IMR-90 (cell line): ENCODE data around the gene ZFYVE21. TPM values are rescaled to one million over a fixed set of nuclear protein-coding genes. Genes with fewer than 3 reads are reported as not detected.

Source experiments
- ATAC-seq: fragments of 200-7000 bp; cut with Tn5 transposase; 2 replicates; pipeline ENCODE4 v1.9.1; 2020; ENCODE audit warnings: low read depth, mild to moderate bottlenecking, moderate library complexity
- BruUV-seq: library from RNA; stranded (reverse); fragments of 400-500 nt; replicated peaks from 2 replicates; lab custom pipeline; 2021; lab: Mats Ljungman, UMichigan
- CTCF ChIA-PET: fragments of 300-600 bp; formaldehyde crosslinking; extraction: SDS; loops from one replicate; lab custom pipeline; 2021; ENCODE audit warnings: antibody characterized with exemption; lab: Yijun Ruan, JAX
- POLR2A ChIA-PET: fragments of 300-600 bp; sonication (Branson Sonifier 250); formaldehyde crosslinking; loops from one replicate; lab custom pipeline; 2022; ENCODE audit warnings: antibody characterized with exemption; ENCODE audit not compliant: unreplicated experiment; lab: Charles Lee
- DNase-seq: peaks from one replicate; pipeline ENCODE4 v3.0.0; 2013
- H2AFZ ChIP-seq: replicated peaks from 2 replicates; pipeline ENCODE3; 2013; ENCODE audit warnings: low read length, mild to moderate bottlenecking; ENCODE audit not compliant: poor library complexity
- H2AK5ac ChIP-seq: 2 replicates; pipeline ENCODE4 v1.6.1; 2013; ENCODE audit warnings: low read depth, low read length, inconsistent platforms
- H2AK9ac ChIP-seq: replicated peaks from 2 replicates; pipeline ENCODE3; 2013; ENCODE audit warnings: mild to moderate bottlenecking, low read depth, low read length, moderate library complexity; ENCODE audit not compliant: poor library complexity
- H2BK120ac ChIP-seq: 2 replicates; pipeline ENCODE4 v1.6.1; 2013; ENCODE audit warnings: low read depth, low read length, inconsistent platforms
- H2BK15ac ChIP-seq: 3 replicates; pipeline ENCODE4 v1.6.1; 2013; ENCODE audit warnings: low read depth, low read length, inconsistent platforms
- H2BK20ac ChIP-seq: 2 replicates; pipeline ENCODE4 v1.6.1; 2013; ENCODE audit warnings: low read depth, mild to moderate bottlenecking, inconsistent platforms, low read length, moderate library complexity
- H2BK5ac ChIP-seq: 2 replicates; pipeline ENCODE4 v1.6.1; 2013; ENCODE audit warnings: mild to moderate bottlenecking, low read depth, low read length, inconsistent platforms; ENCODE audit not compliant: poor library complexity, severe bottlenecking
- H3K14ac ChIP-seq: replicated peaks from 2 replicates; pipeline ENCODE4 v1.6.1; 2013; ENCODE audit warnings: low read depth, low read length, inconsistent platforms
- H3K18ac ChIP-seq: 2 replicates; pipeline ENCODE4 v1.6.1; 2013; ENCODE audit warnings: low read depth, low read length, control low read depth
- H3K23ac ChIP-seq: 2 replicates; pipeline ENCODE4 v1.6.1; 2013; ENCODE audit warnings: low read depth, low read length, inconsistent platforms
- H3K27ac ChIP-seq: 2 replicates; pipeline ENCODE4 v1.5.1; 2013; ENCODE audit warnings: mild to moderate bottlenecking, control low read depth, low read length; ENCODE audit not compliant: insufficient read depth
- H3K27me3 ChIP-seq: 2 replicates; pipeline ENCODE4 v1.6.1; 2013; ENCODE audit warnings: low read length; ENCODE audit not compliant: control insufficient read depth, insufficient read depth
- H3K36me3 ChIP-seq: 2 replicates; pipeline ENCODE4 v1.6.1; 2013; ENCODE audit warnings: low read length, mixed read lengths; ENCODE audit not compliant: control insufficient read depth, insufficient read depth
- H3K4ac ChIP-seq: 2 replicates; pipeline ENCODE4 v1.6.1; 2013; ENCODE audit warnings: low read depth, low read length, inconsistent platforms
- H3K4me1 ChIP-seq: 2 replicates; pipeline ENCODE4 v1.6.1; 2013; ENCODE audit warnings: low read length, mixed read lengths; ENCODE audit not compliant: control insufficient read depth, insufficient read depth
- H3K4me2 ChIP-seq: 2 replicates; pipeline ENCODE4 v1.6.1; 2013; ENCODE audit warnings: low read depth, mild to moderate bottlenecking, control low read depth, low read length, moderate library complexity
- H3K4me3 ChIP-seq: 2 replicates; pipeline ENCODE4 v1.5.1; 2013; ENCODE audit warnings: low read depth, mild to moderate bottlenecking, control low read depth, low read length, moderate library complexity; ENCODE audit not compliant: insufficient read depth
- H3K56ac ChIP-seq: 2 replicates; pipeline ENCODE4 v1.6.1; 2013; ENCODE audit warnings: low read length, inconsistent platforms; ENCODE audit not compliant: insufficient read depth; ENCODE audit errors: extremely low read depth
- H3K79me1 ChIP-seq, 2 experiments: 2 replicates each; pipeline ENCODE4 v1.6.1; 2013; ENCODE audit warnings: low read length in 2 of 2, inconsistent platforms in 1 of 2, low read depth in 1 of 2
- H3K9ac ChIP-seq: 2 replicates; pipeline ENCODE4 v1.6.1; 2013; ENCODE audit warnings: low read depth, low read length, control low read depth
- H3K9me1 ChIP-seq: 2 replicates; pipeline ENCODE4 v1.6.1; 2013; ENCODE audit warnings: low read length, inconsistent platforms; ENCODE audit not compliant: insufficient read depth
- H3K9me3 ChIP-seq: 2 replicates; pipeline ENCODE4 v1.6.1; 2013; ENCODE audit warnings: low read length; ENCODE audit not compliant: control insufficient read depth, insufficient read depth
- H4K20me1 ChIP-seq: 2 replicates; pipeline ENCODE4 v1.6.1; 2013; ENCODE audit warnings: low read length, inconsistent platforms; ENCODE audit not compliant: insufficient read depth
- H4K5ac ChIP-seq: 2 replicates; pipeline ENCODE4 v1.6.1; 2013; ENCODE audit warnings: mild to moderate bottlenecking, low read depth, low read length, control low read depth
- H4K8ac ChIP-seq, 2 experiments: 2 replicates each; pipeline ENCODE4 v1.6.1; 2013; ENCODE audit warnings: low read depth in 2 of 2, low read length in 2 of 2, control low read depth in 1 of 2, inconsistent platforms in 1 of 2
- H4K91ac ChIP-seq: 2 replicates; pipeline ENCODE4 v1.6.1; 2013; ENCODE audit warnings: low read depth, low read length, inconsistent platforms; ENCODE audit not compliant: insufficient read depth
- BHLHE40 ChIP-seq: fragments of 150-350 bp; IDR thresholded peaks from 2 replicates; pipeline ENCODE4 v1.6.1; 2016; ENCODE audit warnings: mild to moderate bottlenecking, low read depth, low read length
- CHD1 ChIP-seq: IDR thresholded peaks from 2 replicates; pipeline ENCODE4 v1.6.1; 2012; ENCODE audit warnings: low read depth, low read length, improper control_type of control experiment
- CTCF ChIP-seq: conservative IDR thresholded peaks from 2 replicates; pipeline ENCODE4 v1.5.1; 2012; ENCODE audit warnings: mild to moderate bottlenecking, low read depth, low read length, improper control_type of control experiment
- MXI1 ChIP-seq: IDR thresholded peaks from 2 replicates; pipeline ENCODE4 v1.6.1; 2012; ENCODE audit warnings: low read depth, mild to moderate bottlenecking, low read length, moderate library complexity, borderline replicate concordance
- NFE2L2 ChIP-seq: fragments of 150-350 bp; IDR thresholded peaks from 2 replicates; pipeline ENCODE4 v1.6.1; 2016; ENCODE audit warnings: low read depth, mild to moderate bottlenecking, low read length
- POLR2A ChIP-seq: IDR thresholded peaks from 2 replicates; pipeline ENCODE4 v1.6.1; 2012; ENCODE audit warnings: mild to moderate bottlenecking, low read depth, low read length
- RAD21 ChIP-seq: IDR thresholded peaks from 2 replicates; pipeline ENCODE4 v1.6.1; 2012; ENCODE audit warnings: low read length, improper control_type of control experiment
- RCOR1 ChIP-seq: IDR thresholded peaks from 2 replicates; pipeline ENCODE4 v1.6.1; 2012; ENCODE audit warnings: mild to moderate bottlenecking, low read length, improper control_type of control experiment; ENCODE audit not compliant: insufficient replicate concordance
- WGBS, 2 experiments: methylation state at CpG; one replicate each; pipeline versions ENCODE4 v1.1.5 to v1.1.7; 2013; ENCODE audit warnings: missing lambda C conversion rate in 2 of 2; ENCODE audit not compliant: insufficient read length in 1 of 2; ENCODE audit errors: extremely low coverage in 2 of 2; 5-methylcytosine and 5-hydroxymethylcytosine counted together
- dilution Hi-C: fragments of 300-500 bp; cut with HindIII; formaldehyde crosslinking; loops from one replicate; pipeline ENCODE4 v1.14.3; 2018; ENCODE audit warnings: low sequenced_read_pairs; ENCODE audit not compliant: unreplicated experiment
- in situ Hi-C: fragments of 300-500 bp; cut with MboI; formaldehyde crosslinking; loops from 3 replicates; pipeline ENCODE4 v1.14.3; 2019; ENCODE audit warnings: low sequenced_read_pairs, inconsistent platforms, mixed read lengths
- intact Hi-C: fragments of 100-400 bp; cut with micrococcal nuclease; formaldehyde crosslinking; loops from 2 replicates; pipeline ENCODE4 v1.10.0; 2022
- polyA plus RNA-seq, 3 experiments: library from polyadenylated mRNA; depleted of rRNA; stranded (reverse); fragments of >200 nt; gene quantifications; 2 replicates each; pipeline ENCODE4 v1.2.3, GENCODE V29; 2012; ENCODE audit warnings: low replicate concordance in 1 of 3
- total RNA-seq: library from RNA; depleted of rRNA; stranded (reverse); fragments of >200 nt; gene quantifications from 2 replicates; pipeline ENCODE4 v1.2.3, GENCODE V29; 2012
- TF ChIP-seq, protein P1 (sequence below): fragments of 150-350 bp; IDR thresholded peaks from 2 replicates; pipeline ENCODE4 v1.6.1; 2016; ENCODE audit warnings: low read depth, mild to moderate bottlenecking, low read length, moderate library complexity, borderline replicate concordance

ZFYVE21 gene
- total and polyA plus RNA-seq, 2 of the 4 experiments (the other 2 are of a cell fraction): 41.2 to 89.2 TPM

GRCh38 chr14:103770902-103771301 lies 55.3 kb downstream of the ZFYVE21 start:
- Histone ChIP-seq H3K18ac (no peak overlapping the region), H2BK20ac (no peak overlapping the region), H3K4ac (no peak overlapping the region), H3K4me3 (no peak overlapping the region), H2BK15ac (no peak overlapping the region), H3K79me1 (no peaks in the 10 kb centered on the region), H3K23ac (no peak overlapping the region), H2AK5ac (no peak overlapping the region), H3K27me3 (no peaks in the 10 kb centered on the region), H3K36me3 (no peaks in the 10 kb centered on the region), H3K4me2 (no peak overlapping the region), H4K91ac (no peak overlapping the region), H4K20me1 (no peaks in the 10 kb centered on the region), H3K14ac (no peak overlapping the region), H4K5ac (no peak overlapping the region), H2BK120ac (no peak overlapping the region), H3K27ac (no peak overlapping the region), H3K9ac (no peak overlapping the region), H3K9me1 (peaks cover 2% of the 10 kb centered on the region; the same call in 1 of the 2 replicates), H2AFZ (no peak overlapping the region), H2BK5ac (no peak overlapping the region), H3K56ac (no peak overlapping the region), H3K4me1 (no peaks in the 10 kb centered on the region), H4K8ac (no peak overlapping the region), H3K9me3 (no peaks in the 10 kb centered on the region), H2AK9ac (no peak overlapping the region)
- intact Hi-C loops (no loop called here), in situ Hi-C loops (no loop called here), dilution Hi-C loops (no loop called here)
- ChIA-PET POLR2A (interaction anchor here (0.7 kb wide), 1 partner anchor 33 kb away, joined by 14 read pairs; no protein-coding TSS in a partner anchor), CTCF (no interaction called here)
- BruUV-seq: no TSS peak
- TF ChIP-seq CHD1: no peak
- TF ChIP-seq RAD21: no peak
- no peak for TF ChIP-seq NFE2L2
- no peak for TF ChIP-seq RCOR1
- no peak for TF ChIP-seq CTCF
- TF ChIP-seq MXI1: no peak
- TF ChIP-seq, protein P1, sequence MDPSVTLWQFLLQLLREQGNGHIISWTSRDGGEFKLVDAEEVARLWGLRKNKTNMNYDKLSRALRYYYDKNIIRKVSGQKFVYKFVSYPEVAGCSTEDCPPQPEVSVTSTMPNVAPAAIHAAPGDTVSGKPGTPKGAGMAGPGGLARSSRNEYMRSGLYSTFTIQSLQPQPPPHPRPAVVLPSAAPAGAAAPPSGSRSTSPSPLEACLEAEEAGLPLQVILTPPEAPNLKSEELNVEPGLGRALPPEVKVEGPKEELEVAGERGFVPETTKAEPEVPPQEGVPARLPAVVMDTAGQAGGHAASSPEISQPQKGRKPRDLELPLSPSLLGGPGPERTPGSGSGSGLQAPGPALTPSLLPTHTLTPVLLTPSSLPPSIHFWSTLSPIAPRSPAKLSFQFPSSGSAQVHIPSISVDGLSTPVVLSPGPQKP: no peak
- TF ChIP-seq BHLHE40: no peak
- TF ChIP-seq POLR2A: no peak
- ATAC-seq (no peak), DNase-seq (no peak)
- WGBS, 2 experiments: no CpG with 5 or more reads among the region's 4 CpGs
